Stromal cell of bone marrow (primary cell): ENCODE data around the gene VIT.

Experiments used
- DNase-seq: peaks from one replicate; pipeline ENCODE4 v3.0.0-alpha.2; 2012; ENCODE audit warnings: low read depth

VIT gene

GRCh38 chr2:36859366-36859792 lies 162.9 kb downstream of the VIT start:
- DNase-seq, result no peak

- no peak for DNase-seq
Observed at GRCh38 chr2:36861896-36862295, 165.4 kb downstream of the VIT start.
